Smooth muscle cell (in vitro differentiated cells): ENCODE measurements around the gene ST3GAL6. TPM values are rescaled to one million over a fixed set of nuclear protein-coding genes. Genes with fewer than 3 reads are reported as not detected.

Experiments used
- DNase-seq: peaks from one replicate; lab custom pipeline; 2025; ENCODE audit not compliant: unreplicated experiment; lab: John Stamatoyannopoulos, UW
- H2AFZ ChIP-seq: fragments of 200-600 bp; sonication (generic); 2 replicates; pipeline ENCODE4 v1.6.0; 2016; ENCODE audit warnings: antibody characterized with exemption, low read depth, mild to moderate bottlenecking
- H3F3A ChIP-seq: fragments of 200-600 bp; sonication (generic); 2 replicates; pipeline ENCODE4 v1.6.0; 2017; ENCODE audit warnings: antibody characterized with exemption, low read depth
- H3K27ac ChIP-seq: fragments of 200-600 bp; sonication (generic); 2 replicates; pipeline ENCODE4 v1.5.1; 2016; ENCODE audit warnings: low read depth, mild to moderate bottlenecking
- H3K27me3 ChIP-seq: fragments of 200-600 bp; sonication (generic); 2 replicates; pipeline ENCODE4 v1.6.1; 2016; ENCODE audit warnings: low read depth, mild to moderate bottlenecking
- H3K36me3 ChIP-seq: fragments of 200-600 bp; sonication (generic); 2 replicates; pipeline ENCODE4 v1.5.1; 2016; ENCODE audit warnings: low read depth
- H3K4me1 ChIP-seq: fragments of 200-600 bp; sonication (generic); 2 replicates; pipeline ENCODE4 v1.5.1; 2016; ENCODE audit warnings: low read depth
- H3K4me2 ChIP-seq: fragments of 200-600 bp; sonication (generic); 2 replicates; pipeline ENCODE4 v1.6.0; 2016; ENCODE audit warnings: mild to moderate bottlenecking
- H3K4me3 ChIP-seq: fragments of 200-600 bp; sonication (generic); 2 replicates; pipeline ENCODE4 v1.5.1; 2016; ENCODE audit warnings: mild to moderate bottlenecking
- H3K79me2 ChIP-seq: fragments of 200-600 bp; sonication (generic); 2 replicates; pipeline ENCODE4 v1.6.0; 2016; ENCODE audit warnings: low read depth, mild to moderate bottlenecking
- H3K9ac ChIP-seq: fragments of 200-600 bp; sonication (generic); 2 replicates; pipeline ENCODE4 v1.6.0; 2016; ENCODE audit warnings: low read depth
- H3K9me3 ChIP-seq: fragments of 200-600 bp; sonication (generic); replicated peaks from 2 replicates; pipeline ENCODE4 v1.5.1; 2016; ENCODE audit warnings: low read depth
- H4K20me1 ChIP-seq: fragments of 200-600 bp; sonication (generic); 2 replicates; pipeline ENCODE4 v1.6.0; 2016; ENCODE audit warnings: low read depth
- CTCF ChIP-seq: fragments of 200-600 bp; sonication (generic); IDR thresholded peaks from 2 replicates; pipeline ENCODE4 v1.5.1; 2017; ENCODE audit warnings: borderline replicate concordance, mild to moderate bottlenecking, antibody characterized with exemption; ENCODE audit not compliant: insufficient read depth, poor library complexity, severe bottlenecking
- WGBS: methylation state at CpG from one replicate; pipeline ENCODE4 v1.1.7; 2016; ENCODE audit warnings: low lambda C conversion rate; 5-methylcytosine and 5-hydroxymethylcytosine counted together
- polyA plus RNA-seq: library from polyadenylated mRNA; unstranded; fragments of >200 nt; fragmentation: Nextera tagmentation; extraction: Ambion mirVana; gene quantifications from 2 replicates; pipeline ENCODE4 v1.2.1, GENCODE V29; 2016
- total RNA-seq: library from RNA; depleted of rRNA; stranded (reverse); fragments of >200 nt; gene quantifications from 2 replicates; pipeline ENCODE4 v1.2.3, GENCODE V29; 2014

Gene ST3GAL6
- total and polyA plus RNA-seq, 2 experiments from 2014 or later = 19.4 to 40.7 TPM

- no peak overlapping the region for H3K4me2 ChIP-seq
- H3F3A ChIP-seq = peaks cover 6% of the 10 kb centered on the region
- peaks cover 5% of the 10 kb centered on the region for H3K36me3 ChIP-seq
- H3K79me2 ChIP-seq = no peaks in the 10 kb centered on the region
- peak overlapping the region; percentile 48 for H3K27ac ChIP-seq
- H3K27me3 ChIP-seq = no peaks in the 10 kb centered on the region
- TF ChIP-seq CTCF = no peak
- no peak overlapping the region for H3K4me3 ChIP-seq
- no peak for DNase-seq
- WGBS = 96% methylated on average over 4 of the region's 4 CpGs
- H4K20me1 ChIP-seq = no peaks in the 10 kb centered on the region
- no peaks in the 10 kb centered on the region for H3K9me3 ChIP-seq
- no peak overlapping the region for H3K9ac ChIP-seq
- no peaks in the 10 kb centered on the region for H3K4me1 ChIP-seq
- no peak overlapping the region for H2AFZ ChIP-seq
These were observed 35.7 kb downstream of the ST3GAL6 start for GRCh38 chr3:98798820-98799219.

- no peak for TF ChIP-seq CTCF
- peaks cover 6% of the 10 kb centered on the region for H3F3A ChIP-seq
- H3K9me3 ChIP-seq = no peaks in the 10 kb centered on the region
- H3K27ac ChIP-seq = no peak overlapping the region
- H3K4me2 ChIP-seq = no peak overlapping the region
- no peak overlapping the region for H3K9ac ChIP-seq
- H3K4me1 ChIP-seq = no peaks in the 10 kb centered on the region
- H4K20me1 ChIP-seq = no peaks in the 10 kb centered on the region
- H3K79me2 ChIP-seq = no peaks in the 10 kb centered on the region
- no peak for DNase-seq
- no peak overlapping the region for H3K4me3 ChIP-seq
- peaks cover 5% of the 10 kb centered on the region for H3K36me3 ChIP-seq
- H2AFZ ChIP-seq = no peak overlapping the region
- no peaks in the 10 kb centered on the region for H3K27me3 ChIP-seq
- 98% methylated on average over 3 of the region's 3 CpGs for WGBS
These were observed 36.3 kb downstream of the ST3GAL6 start for GRCh38 chr3:98799479-98799878.

- Histone ChIP-seq H4K20me1 (no peaks in the 10 kb centered on the region), H3F3A (peaks cover 6% of the 10 kb centered on the region), H3K4me2 (no peak overlapping the region), H3K4me1 (no peaks in the 10 kb centered on the region), H3K36me3 (peaks cover 10% of the 10 kb centered on the region), H3K9ac (no peak overlapping the region), H3K79me2 (no peaks in the 10 kb centered on the region), H2AFZ (no peak overlapping the region), H3K27ac (no peak overlapping the region), H3K4me3 (no peak overlapping the region), H3K9me3 (no peaks in the 10 kb centered on the region), H3K27me3 (no peaks in the 10 kb centered on the region)
- DNase-seq = no peak
- WGBS = 77% methylated on average over 3 of the region's 3 CpGs
- TF ChIP-seq CTCF = no peak
These were observed 37.3 kb downstream of the ST3GAL6 start for GRCh38 chr3:98800401-98800800.

- Histone ChIP-seq H3K79me2 (no peaks in the 10 kb centered on the region), H3K9me3 (no peaks in the 10 kb centered on the region), H3K27ac (no peak overlapping the region), H2AFZ (no peak overlapping the region), H4K20me1 (no peaks in the 10 kb centered on the region), H3K4me1 (no peaks in the 10 kb centered on the region), H3K27me3 (no peaks in the 10 kb centered on the region), H3F3A (peaks cover 6% of the 10 kb centered on the region), H3K4me2 (no peak overlapping the region), H3K9ac (no peak overlapping the region), H3K4me3 (no peak overlapping the region), H3K36me3 (peaks cover 13% of the 10 kb centered on the region)
- TF ChIP-seq CTCF = peak; percentile 10
- no peak for DNase-seq
- 98% methylated on average over 7 of the region's 7 CpGs for WGBS
These were observed 38.1 kb downstream of the ST3GAL6 start for GRCh38 chr3:98801043-98801747.
